Parietal lobe (tissue), 2 donors: ENCODE measurements around the gene PLEKHB2. TPM values are rescaled to one million over a fixed set of nuclear protein-coding genes. Genes with fewer than 3 reads are reported as not detected.

Source experiments
- small RNA-seq: library from RNA; depleted of rRNA; stranded (forward); fragments of <200 nt; gene quantifications from one replicate; pipeline ENCODE3, GENCODE V24; 2014; ENCODE audit warnings: low replicate concordance
- total RNA-seq: library from RNA; depleted of rRNA; stranded (reverse); fragments of >200 nt; gene quantifications from one replicate; pipeline ENCODE4 v1.2.3, GENCODE V29; 2014

Gene PLEKHB2
- 110 TPM for total RNA-seq

GRCh38 chr2:131105156-131105949 lies at the start of gene PLEKHB2:
TSS of gene PLEKHB2 (plus strand) at chr2:131105336. CDS start at chr2:131120942, 15,606 bp downstream.

GRCh38 chr2:131093006-131093695 lies 12.0 kb upstream of the PLEKHB2 start, which contains the start of gene FAM168B:
TSS of gene FAM168B (minus strand) at chr2:131093460. CDS start at chr2:131082646, 10,814 bp downstream.

Small RNA genes lying within 50 kb of the gene (small RNA-seq; reads per million reads assigned to genes)
- not detected for gene AC009477.1

Other genes with a start within 250 kb of the PLEKHB2 start
- gene FAM168B, start 11.9 kb upstream of the PLEKHB2 start, total RNA-seq = 121 TPM
- gene POTEE, start 104.2 kb downstream of the PLEKHB2 start, total RNA-seq = under 0.01 TPM